HG03558 (cell line): ENCODE measurements around the gene SSR1.

Experiments used
- ATAC-seq: cut with Tn5 transposase; IDR thresholded peaks from one replicate; pipeline ENCODE4 v1.9.1; 2021; ENCODE audit warnings: moderate number of reproducible peaks; ENCODE audit not compliant: unreplicated experiment; ENCODE audit errors: extremely low read depth

Gene SSR1

GRCh38 chr6:7219310-7219709 is 93.7 kb downstream of the SSR1 start:
- ATAC-seq: no peak

DNA sequence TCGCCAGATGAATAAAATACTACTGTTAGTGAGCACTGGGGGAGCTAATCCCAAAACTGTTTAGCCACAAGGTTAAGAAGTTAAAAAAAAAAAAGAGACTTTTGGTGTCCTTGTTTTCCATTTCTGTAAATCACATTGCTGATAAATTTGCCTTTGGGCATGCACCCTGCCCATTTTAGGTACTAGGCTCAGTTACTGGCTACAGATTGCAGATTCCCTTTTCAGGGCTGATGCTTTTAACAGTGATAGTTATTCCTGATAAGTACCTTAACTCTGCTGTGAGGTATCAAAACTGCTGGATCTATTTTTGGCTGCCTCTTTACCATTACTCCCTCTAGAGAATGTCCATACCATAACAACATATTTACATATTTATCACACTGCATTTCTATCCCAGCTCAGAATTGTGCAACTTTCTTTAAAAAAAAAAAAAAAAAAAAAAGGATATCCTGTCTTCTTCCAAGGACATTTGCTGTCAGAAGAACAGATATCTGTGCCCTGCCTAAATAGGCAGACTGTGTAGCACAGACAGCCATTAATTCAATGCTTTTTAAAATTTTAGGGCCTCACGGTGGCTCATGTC is 94.5 kb downstream of the SSR1 start:
- no peak for ATAC-seq
